ENCODE data around the gene PMIS2. TPM values are rescaled to one million over a fixed set of nuclear protein-coding genes. Genes with fewer than 3 reads are reported as not detected.

Gene PMIS2
- total RNA-seq, 2 experiments from 2014 or later: not detected

DNA sequence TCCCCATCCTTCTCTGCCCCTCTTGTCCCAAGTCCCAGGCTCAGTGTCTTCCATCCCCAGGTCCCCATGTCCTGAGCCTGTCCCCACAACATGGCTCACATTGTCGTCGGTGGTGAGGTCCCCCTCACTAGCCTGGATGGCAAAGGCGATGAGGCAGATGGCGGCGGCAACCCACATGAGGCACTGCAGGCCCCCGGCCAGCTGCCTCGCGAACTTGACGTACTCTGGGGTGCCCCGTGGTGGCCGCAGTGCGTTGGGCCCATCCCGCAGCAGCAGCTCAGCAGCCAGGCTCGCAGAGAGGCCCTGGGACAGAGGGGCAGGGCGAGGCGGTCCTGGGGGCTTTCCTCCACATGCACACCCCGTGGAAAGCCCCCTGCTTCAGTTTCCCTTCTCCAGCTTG is 23.6 kb upstream of the PMIS2 start:
- POLR2A ChIA-PET: no interaction called here
- Mint-ChIP-seq H3K27me3 (peaks cover 49% of the 10 kb centered on the region), H3K4me1 (ENCODE audit: low read depth) (peaks cover 6% of the 10 kb centered on the region), H3K27ac (no peak overlapping the region), H3K36me3 (ENCODE audit: low read depth) (no peaks in the 10 kb centered on the region), H3K9me3 (no peaks in the 10 kb centered on the region), H3K4me3 (no peak overlapping the region)
- intact Hi-C loops (cut with micrococcal nuclease): no loop called here
- CTCF ChIA-PET: no interaction called here
- TF ChIP-seq, protein P1, sequence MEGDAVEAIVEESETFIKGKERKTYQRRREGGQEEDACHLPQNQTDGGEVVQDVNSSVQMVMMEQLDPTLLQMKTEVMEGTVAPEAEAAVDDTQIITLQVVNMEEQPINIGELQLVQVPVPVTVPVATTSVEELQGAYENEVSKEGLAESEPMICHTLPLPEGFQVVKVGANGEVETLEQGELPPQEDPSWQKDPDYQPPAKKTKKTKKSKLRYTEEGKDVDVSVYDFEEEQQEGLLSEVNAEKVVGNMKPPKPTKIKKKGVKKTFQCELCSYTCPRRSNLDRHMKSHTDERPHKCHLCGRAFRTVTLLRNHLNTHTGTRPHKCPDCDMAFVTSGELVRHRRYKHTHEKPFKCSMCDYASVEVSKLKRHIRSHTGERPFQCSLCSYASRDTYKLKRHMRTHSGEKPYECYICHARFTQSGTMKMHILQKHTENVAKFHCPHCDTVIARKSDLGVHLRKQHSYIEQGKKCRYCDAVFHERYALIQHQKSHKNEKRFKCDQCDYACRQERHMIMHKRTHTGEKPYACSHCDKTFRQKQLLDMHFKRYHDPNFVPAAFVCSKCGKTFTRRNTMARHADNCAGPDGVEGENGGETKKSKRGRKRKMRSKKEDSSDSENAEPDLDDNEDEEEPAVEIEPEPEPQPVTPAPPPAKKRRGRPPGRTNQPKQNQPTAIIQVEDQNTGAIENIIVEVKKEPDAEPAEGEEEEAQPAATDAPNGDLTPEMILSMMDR (IDR thresholded peaks at IDR 0.05): no peak
- no peak for ATAC-seq
- no peak for DNase-seq

DNA sequence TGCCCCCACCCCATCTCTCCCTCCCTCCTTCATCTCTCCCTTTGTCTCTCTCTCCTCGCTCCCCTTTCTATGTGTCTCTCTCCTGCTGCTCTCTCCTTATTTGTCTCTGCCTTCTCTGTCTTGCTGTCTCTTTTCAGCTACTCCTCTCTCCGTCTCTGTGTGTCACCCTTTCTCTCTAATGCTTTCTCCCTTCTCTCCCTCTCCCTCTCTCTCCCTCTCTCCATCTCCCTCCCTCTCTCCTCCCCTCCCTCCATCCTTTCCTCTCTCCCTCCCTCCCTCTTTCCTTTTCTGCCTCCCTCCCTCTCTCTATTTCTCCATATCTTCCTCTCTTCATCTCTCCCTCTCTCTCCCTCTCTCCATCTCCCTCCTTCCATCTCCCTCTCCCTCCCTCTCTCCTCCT is 23.2 kb upstream of the PMIS2 start:
- Mint-ChIP-seq H3K27ac (no peak overlapping the region), H3K4me3 (no peak overlapping the region), H3K27me3 (peaks cover 48% of the 10 kb centered on the region), H3K4me1 (ENCODE audit: low read depth) (peaks cover 5% of the 10 kb centered on the region), H3K36me3 (ENCODE audit: low read depth) (no peaks in the 10 kb centered on the region), H3K9me3 (no peaks in the 10 kb centered on the region)
- no peak for ATAC-seq
- ChIA-PET CTCF (no interaction called here), POLR2A (interaction anchor here (0.9 kb wide), 1 partner anchor 50 kb away, joined by 3 read pairs; the partner anchor contains the start of gene HAUS5)
- TF ChIP-seq, protein P1 (IDR thresholded peaks at IDR 0.05): no peak
- intact Hi-C loops (cut with micrococcal nuclease): no loop called here
- no peak for DNase-seq

DNA sequence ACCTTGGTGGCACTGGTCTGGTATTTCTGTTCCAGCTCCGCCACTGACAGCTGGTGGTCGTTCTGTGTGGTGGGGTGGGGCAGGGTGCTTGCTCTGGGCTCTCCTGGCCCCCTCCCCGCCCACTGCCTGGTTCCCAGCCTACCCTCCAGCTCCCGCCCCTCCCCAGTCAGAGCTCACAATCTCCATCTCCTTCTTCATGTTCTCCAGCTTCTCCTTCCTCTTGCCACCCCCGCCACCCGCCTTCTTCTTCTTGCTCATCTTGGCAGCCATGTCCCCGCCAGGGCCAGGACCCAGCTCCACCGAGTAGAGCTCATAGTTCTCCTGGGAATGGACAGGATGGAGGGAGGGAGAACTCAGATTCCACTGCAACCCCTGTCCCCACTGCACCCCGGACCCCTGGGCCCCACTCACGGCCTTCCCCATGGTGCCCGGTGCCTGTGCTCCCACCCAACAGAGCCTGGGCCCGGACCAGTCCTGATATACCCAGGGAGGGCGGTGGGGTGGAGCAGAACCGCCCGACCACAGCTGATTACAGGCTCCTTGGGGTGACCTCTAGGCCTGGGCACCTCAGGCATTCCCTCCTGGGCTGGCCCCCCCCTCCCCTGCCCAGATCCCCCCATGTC is 22.7 kb upstream of the PMIS2 start, which contains the start of gene ATP4A:
TSS of gene ATP4A (minus strand) at position 452 of the 623 bp plus-strand sequence. CDS start at position 423, 29 bp downstream.
- intact Hi-C loops (cut with micrococcal nuclease): no loop called here
- H3K27me3 Mint-ChIP-seq: peaks cover 46% of the 10 kb centered on the region

DNA sequence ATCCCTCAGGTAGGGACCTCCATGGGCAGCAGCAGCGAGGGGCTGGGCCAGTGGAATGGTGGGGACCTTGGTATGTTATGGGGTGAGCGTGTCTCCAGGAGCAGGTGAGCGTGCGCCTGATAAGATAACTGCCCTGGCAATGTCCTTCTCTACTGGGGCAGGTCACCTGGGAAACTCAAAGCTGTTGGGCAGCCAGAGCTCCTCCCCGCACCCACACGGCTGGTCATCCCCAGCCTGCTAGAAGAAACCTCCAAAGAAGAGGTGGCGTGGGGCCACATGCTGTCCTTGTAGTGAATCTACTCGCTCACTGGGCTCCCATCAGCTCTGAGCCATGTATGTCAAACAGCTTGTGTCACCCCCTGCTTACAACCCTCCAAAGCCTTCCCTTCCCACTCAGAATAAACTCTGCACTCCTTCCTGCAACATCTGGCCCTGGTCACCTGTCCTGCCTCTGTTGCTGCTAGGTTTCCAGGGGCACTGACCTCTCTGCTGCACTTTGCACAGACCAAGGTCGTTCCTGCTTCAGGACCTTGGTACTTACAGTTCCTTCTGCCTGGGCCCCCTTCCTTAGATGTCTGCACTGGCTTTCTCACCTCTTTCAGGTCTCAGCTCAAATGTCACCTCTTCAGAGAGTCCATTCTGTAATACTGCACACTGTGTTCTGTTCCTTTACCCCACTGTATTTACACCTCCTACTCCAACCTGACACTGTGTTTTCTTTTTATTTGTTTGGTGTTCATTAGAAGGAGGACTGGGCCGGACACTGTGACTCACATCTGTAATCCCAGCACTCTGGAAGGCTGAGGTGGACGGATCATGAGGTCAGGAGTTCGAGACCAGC is 20.7 kb upstream of the PMIS2 start:
- CTCF ChIA-PET: no interaction called here
- Mint-ChIP-seq H3K36me3 (ENCODE audit: low read depth) (no peaks in the 10 kb centered on the region), H3K27ac (no peak overlapping the region), H3K27me3 (peaks cover 33% of the 10 kb centered on the region), H3K4me3 (no peak overlapping the region), H3K9me3 (no peaks in the 10 kb centered on the region), H3K4me1 (ENCODE audit: low read depth) (no peaks in the 10 kb centered on the region)
- ATAC-seq (no peak), DNase-seq (no peak)
- intact Hi-C loops (cut with micrococcal nuclease): no loop called here
- TF ChIP-seq, protein P1 (IDR thresholded peaks at IDR 0.05): no peak
- POLR2A ChIA-PET: no interaction called here

More for the DNA sequence above, 22.7 kb upstream of the PMIS2 start, which contains the start of gene ATP4A:
- ChIA-PET CTCF (no interaction called here), POLR2A (interaction anchor here (0.9 kb wide), 1 partner anchor 49 kb away, joined by 3 read pairs; the partner anchor contains the start of gene HAUS5)
- H3K9me3 Mint-ChIP-seq: no peaks in the 10 kb centered on the region
- no peak within 1 kb of the TSS for H3K27ac Mint-ChIP-seq
- TF ChIP-seq, protein P1 (IDR thresholded peaks at IDR 0.05): no peak
- ATAC-seq (no peak), DNase-seq (no peak)
- H3K4me1 Mint-ChIP-seq (ENCODE audit: low read depth): peaks cover 3% of the 10 kb centered on the region
- no peak within 1 kb of the TSS for H3K4me3 Mint-ChIP-seq
- H3K36me3 Mint-ChIP-seq (ENCODE audit: low read depth): no peaks in the 10 kb centered on the region

DNA sequence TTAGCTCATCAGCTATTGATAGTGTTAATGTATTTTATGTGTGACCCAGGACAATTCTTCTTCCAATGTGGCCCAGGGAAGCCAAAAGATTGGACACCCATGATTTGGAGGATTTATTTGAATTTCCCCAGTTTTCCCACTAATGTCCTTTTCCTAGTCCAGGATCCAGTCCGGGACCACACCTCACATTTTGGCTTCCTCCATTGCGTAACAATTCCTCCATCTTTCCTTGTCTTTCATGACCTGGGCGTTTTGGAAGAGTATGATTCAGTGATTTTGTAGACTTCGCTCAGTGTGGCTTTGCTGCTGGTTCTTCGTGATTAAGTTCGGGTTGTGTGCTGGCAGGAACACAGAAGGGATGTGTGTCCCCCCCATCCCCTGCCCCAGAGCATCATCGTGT is 19.2 kb upstream of the PMIS2 start:
- no peak overlapping the region for H3K4me3 Mint-ChIP-seq
- ATAC-seq: no peak
- H3K27me3 Mint-ChIP-seq: peaks cover 25% of the 10 kb centered on the region
- no peak overlapping the region for H3K27ac Mint-ChIP-seq
- TF ChIP-seq, protein P1 (IDR thresholded peaks at IDR 0.05): no peak
- POLR2A ChIA-PET: no interaction called here
- CTCF ChIA-PET: interaction anchor here (1.0 kb wide), 1 partner anchor 26 kb away, joined by 3 read pairs; no protein-coding TSS in a partner anchor
- H3K36me3 Mint-ChIP-seq (ENCODE audit: low read depth): no peaks in the 10 kb centered on the region
- no peaks in the 10 kb centered on the region for H3K9me3 Mint-ChIP-seq
- H3K4me1 Mint-ChIP-seq (ENCODE audit: low read depth): no peaks in the 10 kb centered on the region
- DNase-seq: no peak
- intact Hi-C loops (cut with micrococcal nuclease): no loop called here

Measured in activated CD8-positive, alpha-beta T cell treated with anti-CD3 and anti-CD28 coated beads for 36 hours (primary cell).